K562 (cell line): Measurements from ENCODE around the gene IL25. TPM values are rescaled to one million over a fixed set of nuclear protein-coding genes. Genes with fewer than 3 reads are reported as not detected.

Source experiments
- ATAC-seq: fragments of 200-7000 bp; cut with Tn5 transposase; 3 replicates; pipeline ENCODE4 v1.9.1; 2020; ENCODE audit warnings: moderate library complexity
- BruUV-seq: library from RNA; stranded (reverse); fragments of 400-500 nt; replicated peaks from 2 replicates; lab custom pipeline; 2021; lab: Mats Ljungman, UMichigan
- CTCF ChIA-PET: fragments of 300-600 bp; formaldehyde crosslinking; extraction: SDS; loops from one replicate; lab custom pipeline; 2021; ENCODE audit warnings: low intra/inter-chr PET ratio; lab: Yijun Ruan, JAX
- POLR2A ChIA-PET: fragments of 300-600, 350-650 bp; sonication (Branson Sonifier 250); formaldehyde crosslinking; extraction: SDS; loops from one replicate; lab custom pipeline; 2021; ENCODE audit warnings: antibody characterized with exemption, inconsistent platforms; lab: Yijun Ruan, JAX
- DNase-seq, 4 experiments: peaks; one replicate each; pipeline versions ENCODE4 v3.0.0 to v3.0.0-alpha.2; 2011 to 2018; ENCODE audit warnings: low spot score in 3 of 4, mixed read lengths in 3 of 4; ENCODE audit errors: extremely low read depth in 1 of 4
- FAIRE-seq: peaks from 2 replicates; lab custom pipeline; 2011; peaks lifted over from hg19 to GRCh38; lab: Jason Lieb, UNC
- H2AFZ ChIP-seq: 2 replicates; pipeline ENCODE4 v1.6.0; 2011; ENCODE audit warnings: low read depth, low read length, control low read depth, inconsistent platforms
- H3K27ac ChIP-seq: fragments of 200-600 bp; 3 replicates; pipeline ENCODE4 v1.8.0; 2011; ENCODE audit warnings: low read depth, mild to moderate bottlenecking, control low read depth, inconsistent platforms, low read length, moderate library complexity, mixed read lengths; ENCODE audit errors: extremely low read depth
- H3K27me3 ChIP-seq, 2 experiments: fragments of 300-600 bp in 1 of 2; 2 replicates in 1 of 2; 3 replicates in 1 of 2; pipeline versions ENCODE4 v1.6.0 to v1.8.0; 2011; ENCODE audit warnings: inconsistent platforms in 2 of 2, low read length in 2 of 2, mild to moderate bottlenecking in 1 of 2, mixed read lengths in 1 of 2, moderate library complexity in 1 of 2; ENCODE audit not compliant: control insufficient read depth in 2 of 2, insufficient read depth in 2 of 2
- H3K36me3 ChIP-seq: fragments of 300-600 bp; 3 replicates; pipeline ENCODE4 v1.8.0; 2011; ENCODE audit warnings: mild to moderate bottlenecking, low read length, inconsistent platforms; ENCODE audit not compliant: control insufficient read depth, insufficient read depth
- H3K4me1 ChIP-seq, 2 experiments: fragments of 200-600 bp in 1 of 2; replicated peaks in 1 of 2; 2 replicates in 1 of 2; 3 replicates in 1 of 2; pipeline versions ENCODE4 v1.5.1 to v1.8.0; 2011; ENCODE audit warnings: inconsistent platforms in 2 of 2, low read length in 2 of 2, mild to moderate bottlenecking in 1 of 2, mixed read lengths in 1 of 2, moderate library complexity in 1 of 2; ENCODE audit not compliant: control insufficient read depth in 2 of 2, insufficient read depth in 2 of 2
- H3K4me2 ChIP-seq: 2 replicates; pipeline ENCODE4 v1.6.1; 2011; ENCODE audit warnings: low read length, control low read depth, inconsistent platforms, mixed read lengths; ENCODE audit not compliant: insufficient read depth
- H3K4me3 ChIP-seq: fragments of 200-600 bp; sonication (generic), shearing (Covaris generic); 2 replicates; pipeline ENCODE4 v1.5.1; 2016; ENCODE audit warnings: control low read depth, inconsistent platforms
- H3K79me2 ChIP-seq: fragments of 200-600 bp; 3 replicates; pipeline ENCODE4 v1.8.0; 2011; ENCODE audit warnings: low read length, inconsistent platforms; ENCODE audit not compliant: control insufficient read depth, insufficient read depth
- H3K9ac ChIP-seq, 2 experiments: 2 replicates each; pipeline versions ENCODE4 v1.6.0 to v1.6.1; 2011; ENCODE audit warnings: low read depth in 2 of 2, low read length in 2 of 2, control low read depth in 1 of 2, inconsistent platforms in 1 of 2, mild to moderate bottlenecking in 1 of 2, mixed read lengths in 1 of 2; ENCODE audit not compliant: insufficient read depth in 1 of 2
- H3K9me1 ChIP-seq: one replicate; pipeline ENCODE4 v1.6.0; 2011; ENCODE audit warnings: inconsistent platforms, mild to moderate bottlenecking, low read length, moderate library complexity; ENCODE audit not compliant: control insufficient read depth, insufficient read depth
- H3K9me3 ChIP-seq: replicated peaks from 2 replicates; pipeline ENCODE4 v1.5.1; 2011; ENCODE audit warnings: low read depth, low read length, inconsistent platforms; ENCODE audit not compliant: control insufficient read depth, insufficient read depth
- H4K20me1 ChIP-seq: replicated peaks from 2 replicates; pipeline ENCODE4 v1.6.1; 2011; ENCODE audit warnings: low read length, inconsistent platforms, mixed read lengths; ENCODE audit not compliant: control insufficient read depth, insufficient read depth
- ATF7 ChIP-seq: fragments of 450-650 bp; IDR thresholded peaks from 2 replicates; pipeline ENCODE4 v1.7.1; 2014; ENCODE audit warnings: mild to moderate bottlenecking, moderate library complexity
- KLF6 ChIP-seq: fragments of 250-450 bp; sonication (Bioruptor Pico); IDR thresholded peaks from 2 replicates; pipeline ENCODE4 v1.4.0; 2020; ENCODE audit warnings: mild to moderate bottlenecking, moderate library complexity, borderline replicate concordance
- MCM3 ChIP-seq: fragments of 450-650 bp; IDR thresholded peaks from 2 replicates; pipeline ENCODE4 v1.6.1; 2016
- PHB ChIP-seq: fragments of 250-450 bp; sonication (Bioruptor Pico); IDR thresholded peaks from 2 replicates; pipeline ENCODE4 v1.5.0; 2021
- PKNOX1 ChIP-seq: fragments of 450-650 bp; IDR thresholded peaks from 2 replicates; pipeline ENCODE4 v1.6.1; 2016
- POLR2H ChIP-seq: IDR thresholded peaks from 2 replicates; pipeline ENCODE4 v1.6.1; 2016; ENCODE audit warnings: missing genetic modification characterization, low read depth, mild to moderate bottlenecking, control low read depth, missing compliant biosample characterization, moderate library complexity
- PTRF ChIP-seq: fragments of 450-650 bp; IDR thresholded peaks from 2 replicates; pipeline ENCODE4 v1.6.1; 2016; ENCODE audit warnings: mild to moderate bottlenecking, missing genetic modification characterization, missing compliant biosample characterization
- SMAD3 ChIP-seq: fragments of 450-650 bp; formaldehyde crosslinking; conservative IDR thresholded peaks from 2 replicates; pipeline ENCODE4 v1.4.0; 2020; ENCODE audit warnings: mild to moderate bottlenecking
- SMARCC2 ChIP-seq: fragments of 450-650 bp; IDR thresholded peaks from 2 replicates; pipeline ENCODE4 v1.6.1; 2017; ENCODE audit warnings: antibody characterized with exemption, moderate library complexity, mild to moderate bottlenecking, low read depth
- SMARCE1 ChIP-seq: fragments of 450-650 bp; IDR thresholded peaks from 2 replicates; pipeline ENCODE4 v1.7.1; 2016; ENCODE audit warnings: mild to moderate bottlenecking
- SUPT5H ChIP-seq: fragments of 450-650 bp; IDR thresholded peaks from 2 replicates; pipeline ENCODE4 v1.6.1; 2016
- UBTF ChIP-seq, 2 experiments: IDR thresholded peaks; 2 replicates each; pipeline ENCODE4 v1.6.1; 2012; ENCODE audit warnings: improper control_type of control experiment in 2 of 2, low read depth in 2 of 2, low read length in 2 of 2, borderline replicate concordance in 1 of 2
- ZBTB33 ChIP-seq: sonication (generic); formaldehyde crosslinking; IDR thresholded peaks from 2 replicates; pipeline ENCODE4 v1.8.1; 2023; ENCODE audit warnings: mild to moderate bottlenecking, missing genetic modification reagents
- ZNF143 ChIP-seq: sonication (generic); formaldehyde crosslinking; IDR thresholded peaks from 2 replicates; pipeline ENCODE4 v1.9.0; 2022; ENCODE audit warnings: mild to moderate bottlenecking, missing genetic modification reagents
- ZNF232 ChIP-seq: sonication (generic); formaldehyde crosslinking; IDR thresholded peaks from 2 replicates; pipeline ENCODE4 v1.8.0; 2022; ENCODE audit warnings: mild to moderate bottlenecking, missing genetic modification reagents
- ZNF253 ChIP-seq: fragments of 250-450 bp; sonication (Bioruptor Pico); conservative IDR thresholded peaks from 2 replicates; pipeline ENCODE4 v1.6.1; 2021; ENCODE audit warnings: mild to moderate bottlenecking
- ZNF778 ChIP-seq: fragments of 450-650 bp; formaldehyde crosslinking; IDR thresholded peaks from 2 replicates; pipeline ENCODE4 v1.4.0; 2020; ENCODE audit warnings: mild to moderate bottlenecking, moderate library complexity
- ZZZ3 ChIP-seq: fragments of 450-650 bp; IDR thresholded peaks from 2 replicates; pipeline ENCODE4 v1.6.1; 2016; ENCODE audit warnings: antibody characterized with exemption, mild to moderate bottlenecking, moderate library complexity
- WGBS: fragments of 100-300 bp; shearing (Covaris generic); methylation state at CpG from one replicate; pipeline ENCODE4 v1.1.6; 2016; ENCODE audit warnings: low coverage, mixed read lengths; ENCODE audit not compliant: insufficient coverage; ENCODE audit errors: missing lambda C conversion rate; 5-methylcytosine and 5-hydroxymethylcytosine counted together
- in situ Hi-C: fragments of 300-500 bp; cut with MboI; formaldehyde crosslinking; loops from 4 replicates; pipeline ENCODE4 v1.15.0; 2018; ENCODE audit warnings: inconsistent platforms, mixed read lengths
- intact Hi-C: fragments of 100-400 bp; cut with micrococcal nuclease; formaldehyde crosslinking; loops from 2 replicates; pipeline ENCODE4 v1.14.2; 2022
- polyA plus RNA-seq, 8 experiments: library from polyadenylated mRNA; depleted of rRNA in 4 of 8; stranded (reverse) in 5 of 8; unstranded in 3 of 8; fragments of >200 nt; fragmentation: Nextera tagmentation in 2 of 8; fragmentation: Illumina TruSeq in 1 of 8; extraction: Ambion mirVana in 2 of 8; extraction: Trizol in 1 of 8; gene quantifications; 2 replicates each; pipeline versions ENCODE4 v1.2.1 to v1.2.3, GENCODE V29; 2011 to 2014; ENCODE audit warnings: inconsistent platforms in 1 of 8, missing spikeins in 1 of 8
- total RNA-seq, 7 experiments: library from RNA; depleted of rRNA in 6 of 7; stranded (reverse); fragments of >200 nt in 6 of 7; fragmentation: Illumina TruSeq in 2 of 7; extraction: Trizol in 2 of 7; gene quantifications; 2 replicates each; pipeline versions ENCODE4 v1.2.1 to v1.2.3, GENCODE V29; 2011 to 2021; ENCODE audit warnings: low replicate concordance in 1 of 7

The IL25 gene
- total and polyA plus RNA-seq, 9 of the 15 experiments (the other 6 are each of a cell fraction or from before 2014, with no cell fraction given): not detected

GRCh38 chr14:23326491-23327332, 45.9 kb upstream of the IL25 start:
- Histone ChIP-seq H2AFZ (no peak overlapping the region), H3K4me2 (no peak overlapping the region), H3K4me1 (peaks cover 3 to 8% of the 10 kb centered on the region in 2 experiments; a peak in 4 of 5 replicates), H3K9me1 (no peaks in the 10 kb centered on the region), H3K36me3 (peaks cover 43% of the 10 kb centered on the region; the same call in 2 of the 3 replicates), H3K79me2 (peaks cover 26% of the 10 kb centered on the region), H3K27me3 (no peaks in the 10 kb centered on the region), H3K4me3 (no peak overlapping the region), H4K20me1 (no peaks in the 10 kb centered on the region; the same call in 1 of the 2 replicates), H3K9me3 (no peaks in the 10 kb centered on the region), H3K9ac (no peak overlapping the region), H3K27ac (no peak overlapping the region)
- BruUV-seq: no TSS peak
- FAIRE-seq (no peak), ATAC-seq (peak; percentile 28), DNase-seq (no peak)
- in situ Hi-C loops (no loop called here), intact Hi-C loops (loop anchor here (5.0 to 10.0 kb wide), 3 partner anchors 128 to 559 kb away; partner anchors contain the start of genes OXA1L, THTPA and ZFHX2)
- WGBS: 68% methylated on average over 13 of the region's 13 CpGs
- CTCF ChIA-PET: interaction anchor here (0.7 to 2.4 kb wide), 3 partner anchors 62 to 549 kb away, joined by 3 to 10 read pairs (median 5); no protein-coding TSS in a partner anchor
- POLR2A ChIA-PET: interaction anchor here (0.5 to 1.6 kb wide), 15 partner anchors 9 to 561 kb away, joined by 3 to 11 read pairs (median 3); partner anchors contain the start of genes OXA1L and PPP1R3E
- 0 out of 2 replicates have a peak, but pooled peaks have one; percentile 30 for TF ChIP-seq ZBTB33 (CRISPR knock-in tag)
- TF ChIP-seq UBTF (IDR thresholded peaks at IDR 0.05; ENCODE audit: borderline replicate concordance in 1 of 2, low read depth in 2 of 2, low read length in 2 of 2): no peak
- no peak for TF ChIP-seq ZNF143 (CRISPR knock-in tag)
- TF ChIP-seq MCM3: no peak
- TF ChIP-seq SUPT5H: peak; percentile 72
- TF ChIP-seq ZZZ3: no peak
- no peak for TF ChIP-seq SMARCC2
- TF ChIP-seq ZNF778: no peak
- TF ChIP-seq ZNF253: 0 out of 2 replicates have a peak, but pooled peaks have one; percentile 35
- TF ChIP-seq PKNOX1: no peak
- TF ChIP-seq ZNF232: no peak
- TF ChIP-seq ATF7: no peak
- TF ChIP-seq POLR2H (tag): no peak
- 0 out of 2 replicates have a peak, but pooled peaks have one; percentile 19 for TF ChIP-seq PHB (CRISPR knock-in tag)
- TF ChIP-seq SMARCE1: no peak
- TF ChIP-seq SMAD3 (CRISPR knock-in tag): no peak
- no peak for TF ChIP-seq PTRF (tag)
- no peak for TF ChIP-seq KLF6 (CRISPR knock-in tag)
